Cardiac fibroblast (primary cell): ENCODE results near the gene GPR149.

Source experiments
- DNase-seq, 2 donors: peaks; one replicate each; pipeline versions ENCODE4 v3.0.0 to v3.0.0-alpha.2; 2010; ENCODE audit warnings: low read depth in 2 of 2
- H3K4me3 ChIP-seq, 2 donors: replicated peaks in 1 of 2; 1 replicate in 1 of 2; 2 replicates in 1 of 2; pipeline ENCODE4 v1.5.1; 2011; ENCODE audit warnings: low read depth in 2 of 2, low read length in 2 of 2, mild to moderate bottlenecking in 2 of 2, moderate library complexity in 1 of 2
- TF ChIP-seq, protein P1 (sequence below): IDR thresholded peaks from one replicate; pipeline ENCODE4 v1.5.1; 2011; ENCODE audit warnings: low read depth, mild to moderate bottlenecking, low read length, inconsistent platforms

The GPR149 gene

GRCh38 chr3:154345422-154346122 is 84.4 kb downstream of the GPR149 start:
- TF ChIP-seq, protein P1, sequence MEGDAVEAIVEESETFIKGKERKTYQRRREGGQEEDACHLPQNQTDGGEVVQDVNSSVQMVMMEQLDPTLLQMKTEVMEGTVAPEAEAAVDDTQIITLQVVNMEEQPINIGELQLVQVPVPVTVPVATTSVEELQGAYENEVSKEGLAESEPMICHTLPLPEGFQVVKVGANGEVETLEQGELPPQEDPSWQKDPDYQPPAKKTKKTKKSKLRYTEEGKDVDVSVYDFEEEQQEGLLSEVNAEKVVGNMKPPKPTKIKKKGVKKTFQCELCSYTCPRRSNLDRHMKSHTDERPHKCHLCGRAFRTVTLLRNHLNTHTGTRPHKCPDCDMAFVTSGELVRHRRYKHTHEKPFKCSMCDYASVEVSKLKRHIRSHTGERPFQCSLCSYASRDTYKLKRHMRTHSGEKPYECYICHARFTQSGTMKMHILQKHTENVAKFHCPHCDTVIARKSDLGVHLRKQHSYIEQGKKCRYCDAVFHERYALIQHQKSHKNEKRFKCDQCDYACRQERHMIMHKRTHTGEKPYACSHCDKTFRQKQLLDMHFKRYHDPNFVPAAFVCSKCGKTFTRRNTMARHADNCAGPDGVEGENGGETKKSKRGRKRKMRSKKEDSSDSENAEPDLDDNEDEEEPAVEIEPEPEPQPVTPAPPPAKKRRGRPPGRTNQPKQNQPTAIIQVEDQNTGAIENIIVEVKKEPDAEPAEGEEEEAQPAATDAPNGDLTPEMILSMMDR, result no peak
- H3K4me3 ChIP-seq, result no peak overlapping the region
- no peak for DNase-seq

- TF ChIP-seq, protein P1, result no peak
- DNase-seq, result no peak
- no peak overlapping the region for H3K4me3 ChIP-seq
Observed at GRCh38 chr3:154338570-154338969, 91.4 kb downstream of the GPR149 start.

GRCh38 chr3:154338008-154338407 is 92.0 kb downstream of the GPR149 start:
- H3K4me3 ChIP-seq, result no peak overlapping the region
- no peak for DNase-seq
- TF ChIP-seq, protein P1, result no peak

DNA sequence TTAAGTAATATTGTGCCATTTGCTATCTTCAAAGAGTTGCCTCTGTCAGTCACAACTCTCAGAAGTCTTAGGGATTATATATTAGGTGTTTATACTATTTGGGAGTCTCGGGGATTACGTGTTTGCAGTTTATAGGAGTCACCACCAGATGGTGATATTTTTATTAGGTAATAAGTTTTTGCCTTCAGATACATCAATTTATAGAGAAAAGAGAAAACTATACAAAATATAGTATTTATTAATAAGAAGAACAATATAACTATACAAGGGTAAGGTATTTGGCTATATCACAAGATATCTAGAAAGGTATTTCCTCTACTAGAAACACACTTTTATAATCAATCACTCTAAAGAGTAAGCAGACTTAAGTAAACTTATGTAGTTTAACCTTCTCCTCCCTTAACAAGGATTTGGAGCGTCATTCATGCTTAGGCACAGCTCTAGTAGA is 95.0 kb downstream of the GPR149 start:
- no peak overlapping the region for H3K4me3 ChIP-seq
- DNase-seq, result peak; percentile 54 to 67
- TF ChIP-seq, protein P1, result peak; percentile 48

DNA sequence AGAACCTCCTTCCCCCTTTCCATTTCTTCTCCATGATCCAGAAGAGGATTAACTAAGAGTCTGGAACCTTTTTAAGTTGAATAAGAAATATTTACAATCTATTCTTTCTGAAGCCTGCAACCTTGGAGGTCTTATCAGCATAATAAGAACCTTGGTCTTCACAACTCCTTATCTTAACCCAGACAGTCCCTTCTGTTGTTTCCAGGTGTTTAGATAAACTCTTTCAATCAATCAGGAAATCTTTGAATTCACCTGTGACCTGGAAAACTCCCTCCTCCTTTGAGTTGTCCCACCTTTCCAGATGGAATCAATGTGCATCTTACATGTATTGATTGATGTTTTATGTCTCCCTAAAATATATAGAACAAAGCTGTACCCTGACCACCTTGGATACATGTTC is 102.1 kb downstream of the GPR149 start:
- TF ChIP-seq, protein P1, result no peak

DNA sequence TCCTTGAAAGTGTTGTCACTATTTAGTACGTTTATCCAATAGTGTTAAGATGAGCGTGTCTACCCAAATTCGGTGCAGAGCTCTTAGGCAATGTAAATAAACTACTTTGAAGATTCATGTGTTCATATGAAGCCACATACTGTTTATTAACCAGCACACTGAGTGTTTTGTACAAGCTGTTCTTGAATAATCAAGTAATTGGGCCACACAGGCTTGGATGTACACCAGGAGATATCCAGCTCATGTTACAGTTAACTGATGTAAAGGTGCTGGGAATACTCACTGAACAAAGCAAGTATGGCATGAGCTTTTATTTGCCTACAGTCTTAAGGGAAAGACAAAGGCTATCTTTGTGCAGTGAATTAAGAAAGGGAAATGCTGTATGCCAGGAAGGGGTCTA is 105.1 kb downstream of the GPR149 start:
- H3K4me3 ChIP-seq, result peak overlapping the region in 1 of 2 donors; percentile 83
- no peak for DNase-seq
- TF ChIP-seq, protein P1, result no peak

More for the DNA sequence above, 102.1 kb downstream of the GPR149 start:
- no peak overlapping the region for H3K4me3 ChIP-seq
- no peak for DNase-seq
